Loucy (cell line): ENCODE measurements around the gene SMIM38.

ENCODE experiments used
- H2AFZ ChIP-seq: fragments of 200-600 bp; sonication (generic); 2 replicates; pipeline ENCODE4 v1.6.0; 2016; ENCODE audit warnings: antibody characterized with exemption, mild to moderate bottlenecking, low read length, moderate library complexity
- H3F3A ChIP-seq: fragments of 200-600 bp; 2 replicates; pipeline ENCODE4 v1.6.0; 2016; ENCODE audit warnings: antibody characterized with exemption, low read depth, mild to moderate bottlenecking
- H3K27me3 ChIP-seq: fragments of 200-600 bp; sonication (generic); 2 replicates; pipeline ENCODE4 v1.6.1; 2014; ENCODE audit warnings: low read length, mild to moderate bottlenecking; ENCODE audit not compliant: insufficient read depth, poor library complexity, severe bottlenecking
- H3K36me3 ChIP-seq: fragments of 200-600 bp; sonication (generic); 2 replicates; pipeline ENCODE4 v1.6.1; 2016; ENCODE audit warnings: low read length; ENCODE audit not compliant: insufficient read depth
- H3K4me1 ChIP-seq: fragments of 200-600 bp; sonication (generic); 2 replicates; pipeline ENCODE4 v1.5.1; 2014; ENCODE audit warnings: low read length, mild to moderate bottlenecking; ENCODE audit not compliant: insufficient read depth, poor library complexity, severe bottlenecking
- H3K4me2 ChIP-seq: fragments of 200-600 bp; sonication (generic); 2 replicates; pipeline ENCODE4 v1.6.0; 2014; ENCODE audit warnings: antibody characterized with exemption, low read length, low read depth, mild to moderate bottlenecking; ENCODE audit not compliant: poor library complexity, severe bottlenecking
- H3K4me3 ChIP-seq: fragments of 200-600 bp; sonication (generic); 2 replicates; pipeline ENCODE4 v1.5.1; 2014; ENCODE audit warnings: low read length, mild to moderate bottlenecking, mixed read lengths; ENCODE audit not compliant: poor library complexity, severe bottlenecking
- H3K79me2 ChIP-seq: fragments of 200-600 bp; sonication (generic); 2 replicates; pipeline ENCODE4 v1.6.1; 2014; ENCODE audit warnings: low read length; ENCODE audit not compliant: insufficient read depth
- H3K9ac ChIP-seq: fragments of 200-600 bp; sonication (generic); 2 replicates; pipeline ENCODE4 v1.6.0; 2014; ENCODE audit warnings: mild to moderate bottlenecking, low read depth, low read length, moderate library complexity; ENCODE audit not compliant: poor library complexity, severe bottlenecking
- H3K9me2 ChIP-seq: fragments of 200-600 bp; sonication (generic); replicated peaks from 2 replicates; pipeline ENCODE4 v1.6.1; 2016; ENCODE audit warnings: low read depth, low read length, mixed read lengths
- H3K9me3 ChIP-seq: fragments of 200-600 bp; sonication (generic); 2 replicates; pipeline ENCODE4 v1.6.1; 2014; ENCODE audit warnings: mild to moderate bottlenecking, antibody characterized with exemption, low read length, low read depth; ENCODE audit not compliant: insufficient read depth
- H4K20me1 ChIP-seq: fragments of 200-600 bp; sonication (generic); 2 replicates; pipeline ENCODE4 v1.6.0; 2014; ENCODE audit warnings: antibody characterized with exemption, low read length, mild to moderate bottlenecking; ENCODE audit not compliant: insufficient read depth, poor library complexity, severe bottlenecking
- CTCF ChIP-seq: fragments of 200-600 bp; sonication (generic); conservative IDR thresholded peaks from 2 replicates; pipeline ENCODE4 v1.5.1; 2014; ENCODE audit warnings: mild to moderate bottlenecking, antibody characterized with exemption, low read length
- EZH2phosphoT487 ChIP-seq: fragments of 200-600 bp; IDR thresholded peaks from 2 replicates; pipeline ENCODE4 v1.6.1; 2018; ENCODE audit warnings: antibody characterized with exemption, mild to moderate bottlenecking, moderate library complexity, borderline replicate concordance

Gene SMIM38

DNA sequence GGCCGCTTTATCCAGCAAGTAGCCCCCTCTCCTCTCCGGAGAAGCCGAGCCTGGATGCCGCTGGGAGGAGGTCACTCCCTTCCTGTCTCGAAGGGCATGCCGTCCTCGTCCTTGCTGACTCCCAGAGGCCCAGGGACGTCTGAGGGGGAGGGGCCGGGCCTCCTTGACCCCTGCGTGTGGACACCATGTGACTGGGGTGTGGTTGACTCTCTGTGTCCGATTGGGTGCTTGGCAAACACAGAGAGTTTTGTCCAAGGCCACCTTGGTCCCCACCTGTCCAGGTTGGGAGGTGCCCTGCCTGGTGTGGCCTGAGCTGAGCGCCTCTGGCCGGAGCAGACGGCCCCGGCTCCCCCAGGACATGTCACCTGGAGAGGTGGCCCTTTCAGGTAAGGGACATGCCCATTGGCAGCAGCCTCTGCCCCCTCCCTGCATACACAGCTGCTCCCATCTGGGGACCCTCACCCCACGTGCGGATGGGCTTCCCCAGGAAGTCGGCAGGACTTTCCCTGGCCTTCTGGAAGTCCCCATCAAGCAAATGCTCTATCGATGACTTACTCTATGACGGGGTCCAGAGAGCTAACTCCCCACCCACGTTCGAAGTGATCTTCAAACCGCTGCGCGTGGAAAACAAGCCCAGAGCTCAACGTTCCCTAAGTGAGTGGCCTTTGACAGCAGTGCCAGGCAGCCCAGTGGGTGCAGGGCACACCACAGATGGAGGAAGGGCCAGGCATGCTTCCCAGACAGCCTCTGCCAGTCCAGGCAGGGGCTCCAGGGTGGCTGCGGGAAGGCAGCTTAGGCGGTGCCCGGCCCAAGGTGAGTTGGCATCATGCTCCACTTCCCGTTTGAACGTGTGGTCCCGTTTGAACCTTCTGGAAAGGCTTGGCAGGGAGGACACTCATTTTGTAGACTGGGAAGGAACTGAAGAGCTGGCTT lies at the start of gene SMIM38:
Gene SMIM38, plus strand, starts transcription at position 634 of the 933 bp plus-strand sequence. CDS start 1,912 bp downstream, outside the sequence.
- TF ChIP-seq EZH2phosphoT487 (no peak), CTCF (no peak)
- Histone ChIP-seq H3K9me3 (no peaks in the 10 kb centered on the region), H3K79me2 (no peaks in the 10 kb centered on the region), H3K27me3 (no peaks in the 10 kb centered on the region), H3F3A (no peaks in the 10 kb centered on the region), H3K4me1 (no peaks in the 10 kb centered on the region), H2AFZ (no peak within 1 kb of the TSS), H3K9me2 (no peaks in the 10 kb centered on the region), H3K9ac (no peak within 1 kb of the TSS), H3K36me3 (no peaks in the 10 kb centered on the region), H3K4me3 (no peak within 1 kb of the TSS), H4K20me1 (no peaks in the 10 kb centered on the region), H3K4me2 (no peak within 1 kb of the TSS)

- H3K4me3 ChIP-seq = no peak overlapping the region
- H3K9me3 ChIP-seq = no peaks in the 10 kb centered on the region
- no peaks in the 10 kb centered on the region for H3K4me1 ChIP-seq
- no peak overlapping the region for H2AFZ ChIP-seq
- H3K9ac ChIP-seq = no peak overlapping the region
- no peaks in the 10 kb centered on the region for H3K36me3 ChIP-seq
- TF ChIP-seq CTCF = no peak
- no peak for TF ChIP-seq EZH2phosphoT487
- no peak overlapping the region for H3K4me2 ChIP-seq
- H3K79me2 ChIP-seq = no peaks in the 10 kb centered on the region
- no peaks in the 10 kb centered on the region for H3K9me2 ChIP-seq
- H4K20me1 ChIP-seq = no peaks in the 10 kb centered on the region
- H3F3A ChIP-seq = no peaks in the 10 kb centered on the region
- H3K27me3 ChIP-seq = no peaks in the 10 kb centered on the region
Measured at GRCh38 chr11:69106031-69106811, 49.5 kb upstream of the SMIM38 start.

GRCh38 chr11:69107413-69107812 lies 48.3 kb upstream of the SMIM38 start:
- Histone ChIP-seq H4K20me1 (no peaks in the 10 kb centered on the region), H3K79me2 (no peaks in the 10 kb centered on the region), H3K4me1 (no peaks in the 10 kb centered on the region), H2AFZ (no peak overlapping the region), H3K9me3 (no peaks in the 10 kb centered on the region), H3K9me2 (no peaks in the 10 kb centered on the region), H3K9ac (no peak overlapping the region), H3F3A (no peaks in the 10 kb centered on the region), H3K36me3 (no peaks in the 10 kb centered on the region), H3K4me2 (no peak overlapping the region), H3K4me3 (no peak overlapping the region), H3K27me3 (no peaks in the 10 kb centered on the region)
- TF ChIP-seq CTCF (no peak), EZH2phosphoT487 (no peak)
